CD4-positive, alpha-beta T cell treated with Interleukin-12 subunit alpha and Interleukin-12 subunit beta, for 1 hour (primary cell): ENCODE data around the gene OR8S1.
"Not testable (repeated sequence)": the region's sequence is repeated elsewhere in the genome, so short reads cannot be mapped to it uniquely, and the experiment has no call there.

Source experiments
- DNase-seq: peaks from one replicate; pipeline ENCODE4 v3.0.0-alpha.2; 2020

The OR8S1 gene, protein sequence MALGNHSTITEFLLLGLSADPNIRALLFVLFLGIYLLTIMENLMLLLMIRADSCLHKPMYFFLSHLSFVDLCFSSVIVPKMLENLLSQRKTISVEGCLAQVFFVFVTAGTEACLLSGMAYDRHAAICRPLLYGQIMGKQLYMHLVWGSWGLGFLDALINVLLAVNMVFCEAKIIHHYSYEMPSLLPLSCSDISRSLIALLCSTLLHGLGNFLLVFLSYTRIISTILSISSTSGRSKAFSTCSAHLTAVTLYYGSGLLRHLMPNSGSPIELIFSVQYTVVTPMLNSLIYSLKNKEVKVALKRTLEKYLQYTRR

DNA sequence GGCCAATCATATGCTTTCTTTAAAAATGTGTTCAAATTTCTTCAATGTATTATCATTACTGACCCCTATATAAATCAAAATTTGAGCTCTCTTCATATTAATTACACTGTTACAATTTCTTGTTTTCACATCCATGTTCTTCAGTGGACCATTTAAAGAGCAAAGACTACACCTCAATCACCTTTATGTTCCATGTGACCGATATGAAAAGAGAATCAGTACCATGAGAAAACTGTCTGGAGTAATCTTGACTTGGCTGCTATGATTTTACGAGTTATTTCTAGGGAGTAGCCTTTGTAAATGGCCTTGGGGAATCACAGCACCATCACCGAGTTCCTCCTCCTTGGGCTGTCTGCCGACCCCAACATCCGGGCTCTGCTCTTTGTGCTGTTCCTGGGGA, at the start of gene OR8S1:
TSS of gene OR8S1 (plus strand) at position 301 of the 400 bp plus-strand sequence. CDS start at position 301, 0 bp downstream.
- no peak for DNase-seq

DNA sequence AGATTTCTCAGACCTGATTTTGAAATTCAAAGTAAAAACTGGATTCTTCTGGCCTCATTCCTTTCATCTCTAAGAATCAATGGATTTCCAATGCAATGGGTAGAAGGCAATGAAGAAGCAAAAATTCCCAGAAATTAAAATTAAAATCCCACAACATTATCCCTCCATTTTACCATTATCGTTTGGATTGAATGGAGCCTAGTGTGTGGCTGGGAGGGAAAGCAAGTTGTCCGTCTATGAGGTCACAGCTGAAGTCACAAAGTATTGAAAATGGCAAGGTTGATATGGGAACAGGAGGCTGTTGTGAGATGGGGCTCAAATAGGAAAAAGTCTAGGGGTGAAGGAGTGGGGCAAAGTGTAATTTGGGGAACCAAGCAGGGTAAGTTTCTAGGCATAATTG, 43.2 kb upstream of the OR8S1 start, which contains the start of gene C12orf54:
TSS of gene C12orf54 (plus strand) at position 301 of the 400 bp plus-strand sequence. CDS start 799 bp downstream, outside the sequence.
- no peak for DNase-seq

DNA sequence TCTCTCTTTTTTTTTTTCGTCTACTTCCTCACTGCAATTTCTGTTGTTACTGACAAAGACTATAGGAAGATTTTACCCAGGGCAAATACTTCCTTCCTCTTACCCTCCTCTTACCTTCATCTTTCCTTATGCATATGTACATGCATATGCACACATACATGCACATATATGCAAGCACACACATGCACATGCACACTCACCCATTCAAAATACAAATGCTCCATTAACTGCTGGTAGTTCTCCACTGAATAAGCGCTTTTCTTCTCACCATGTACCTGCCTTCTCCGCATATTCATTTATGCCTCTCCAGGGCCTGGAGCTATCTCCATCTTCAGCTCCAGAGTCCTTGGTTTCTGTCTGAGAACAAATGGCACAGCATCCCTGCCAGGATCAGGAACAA, 42.5 kb upstream of the OR8S1 start:
- DNase-seq, result no peak

DNA sequence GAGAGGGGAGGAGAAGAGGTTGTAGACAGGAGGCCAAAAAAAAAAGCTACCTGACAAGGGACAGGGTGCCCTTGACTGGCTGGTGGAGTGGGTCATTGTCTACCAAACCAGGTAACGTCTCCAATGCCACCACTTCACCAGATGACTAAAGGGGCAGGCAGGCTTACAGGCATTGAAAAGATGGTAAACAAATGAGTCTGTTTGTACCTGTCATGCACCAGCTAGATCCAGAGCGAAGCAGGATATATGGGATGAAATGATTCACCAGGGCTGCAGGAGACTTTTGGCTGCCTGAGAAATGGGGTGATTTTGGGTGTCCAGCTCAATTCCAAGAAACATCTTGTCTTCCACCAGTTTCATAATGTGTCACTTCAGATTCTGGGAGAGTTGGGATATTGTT, 39.2 kb upstream of the OR8S1 start:
- no peak for DNase-seq

DNA sequence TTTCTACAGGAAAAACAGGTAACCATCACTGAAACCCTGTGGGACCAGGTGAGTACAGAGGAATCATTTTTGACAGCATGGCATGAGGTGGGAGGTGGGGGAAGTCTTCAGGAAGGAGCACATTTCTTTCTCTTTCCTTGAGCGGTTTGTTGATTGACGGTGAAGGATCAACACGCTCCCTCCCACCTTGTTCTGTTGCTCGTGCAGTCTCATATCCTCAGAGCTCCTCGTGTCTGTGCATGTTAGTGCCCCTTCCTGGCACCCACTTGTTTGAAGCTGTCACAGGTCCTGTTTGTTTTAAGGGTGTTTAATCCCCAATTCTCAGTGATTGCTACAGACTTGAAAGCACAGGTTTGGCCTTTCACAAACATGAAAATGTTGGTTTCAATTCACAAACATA, 38.8 kb upstream of the OR8S1 start:
- DNase-seq, result no peak

DNA sequence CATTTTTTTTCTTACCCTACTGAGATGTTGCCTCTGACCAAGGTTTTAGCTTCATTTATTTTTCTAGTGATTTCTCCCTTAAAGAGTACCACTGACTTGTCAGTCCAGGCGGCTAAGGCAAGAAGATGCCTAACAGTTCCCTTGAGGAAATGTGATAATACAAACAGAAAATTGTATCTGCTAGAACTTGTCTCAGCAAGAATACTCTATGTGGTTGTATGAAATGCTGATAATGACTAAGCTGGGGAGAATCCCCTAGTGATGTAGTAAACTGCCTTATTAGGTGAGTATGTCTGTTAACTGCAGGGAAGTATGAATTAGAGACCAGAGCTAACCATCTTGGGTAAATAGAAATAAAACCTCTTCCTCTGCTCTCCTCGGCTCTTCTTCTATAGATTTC, 36.4 kb upstream of the OR8S1 start:
- DNase-seq, result no peak

DNA sequence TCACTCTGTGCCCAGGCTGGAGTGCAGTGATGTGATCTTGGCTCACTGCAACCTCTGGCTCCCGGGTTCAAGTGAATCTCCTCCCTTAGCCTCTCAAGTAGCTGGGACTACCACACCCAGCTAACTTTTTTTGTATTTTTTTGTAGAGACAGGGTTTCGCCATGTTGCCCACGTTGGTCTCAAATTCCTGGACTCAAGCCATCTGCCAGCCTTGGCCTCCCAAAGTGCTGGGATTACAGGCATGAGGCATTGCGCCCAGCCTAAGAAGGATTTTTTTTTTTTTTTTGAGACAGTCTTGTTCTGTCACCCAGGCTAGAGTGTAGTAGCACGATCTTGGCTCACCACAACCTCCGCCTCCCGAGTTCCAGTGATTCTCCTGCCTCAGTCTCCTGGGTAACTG, 36.0 kb upstream of the OR8S1 start:
- DNase-seq, result not testable (repeated sequence)

DNA sequence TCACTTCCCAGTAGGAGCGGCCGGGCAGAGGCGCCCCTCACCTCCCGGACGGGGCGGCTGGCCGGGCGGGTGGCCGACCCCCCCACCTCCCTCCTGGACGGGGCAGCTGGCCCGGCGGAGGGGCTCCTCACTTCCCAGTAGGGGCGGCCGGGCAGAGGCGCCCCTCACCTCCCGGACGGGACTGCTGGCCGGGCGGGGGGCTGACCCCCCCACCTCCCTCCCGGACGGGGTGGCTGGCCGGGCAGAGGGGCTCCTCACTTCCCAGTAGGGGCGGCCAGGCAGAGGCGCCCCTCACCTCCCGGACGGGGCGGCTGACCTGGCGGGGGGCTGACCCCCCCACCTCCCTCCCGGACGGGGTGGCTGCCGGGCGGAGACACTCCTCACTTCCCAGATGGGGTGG, 25.2 kb upstream of the OR8S1 start:
- DNase-seq, result not testable (repeated sequence)

DNA sequence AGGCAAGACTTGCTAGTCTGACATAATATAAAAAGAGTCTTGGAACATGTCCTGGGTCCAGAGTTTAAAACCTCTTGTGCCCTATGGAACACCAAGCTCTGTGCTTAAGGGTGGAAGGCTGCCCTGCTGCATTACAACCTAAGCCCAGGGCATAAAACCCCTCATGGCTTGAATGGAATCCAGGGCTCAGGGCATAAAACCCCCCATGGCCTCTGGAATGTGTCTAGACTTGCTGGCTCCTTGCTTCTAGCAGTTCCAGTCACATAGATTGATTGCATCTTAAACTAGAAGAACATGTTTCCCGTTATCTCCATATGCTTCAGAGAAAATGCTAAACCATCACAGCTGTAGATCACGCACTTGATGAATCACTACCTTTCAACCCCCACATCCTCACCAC, 18.6 kb upstream of the OR8S1 start:
- not testable (repeated sequence) for DNase-seq

DNA sequence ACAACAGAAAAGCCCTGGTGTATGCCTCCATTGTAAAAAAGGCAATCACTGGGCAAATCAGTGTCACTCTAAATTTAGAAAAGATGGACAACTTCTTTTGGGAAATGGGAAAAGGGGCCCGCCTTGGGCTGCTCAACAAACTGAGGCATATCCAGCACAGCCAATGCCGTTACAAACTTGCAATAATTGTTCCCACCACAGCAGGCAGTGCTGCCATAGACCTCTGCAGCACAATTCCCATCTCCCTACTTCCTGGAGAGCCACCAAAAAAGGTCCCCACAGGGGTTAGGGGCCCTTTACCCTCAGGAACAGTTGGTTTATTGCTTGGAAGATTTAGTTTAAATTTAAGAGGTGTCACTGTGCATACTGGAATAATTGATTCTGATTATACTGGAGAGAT, 16.4 kb upstream of the OR8S1 start:
- DNase-seq, result no peak

DNA sequence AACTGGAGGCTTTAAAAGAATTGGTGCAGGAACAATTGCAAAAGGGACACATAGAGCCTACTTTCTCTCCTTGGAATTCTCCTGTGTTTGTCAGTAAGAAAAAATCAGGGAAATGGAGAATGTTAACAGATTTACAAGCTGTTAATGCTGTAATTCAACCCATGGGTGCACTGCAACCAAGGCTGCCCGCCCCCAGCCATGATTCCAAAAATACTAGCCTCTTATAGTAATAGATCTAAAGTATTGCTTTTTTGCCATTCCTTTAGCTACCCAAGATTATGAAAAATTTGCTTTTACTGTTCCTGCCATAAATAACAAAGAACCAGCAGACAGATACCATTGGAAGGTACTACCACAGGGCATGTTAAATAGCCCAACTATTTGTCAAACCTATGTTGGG, 15.3 kb upstream of the OR8S1 start:
- no peak for DNase-seq

DNA sequence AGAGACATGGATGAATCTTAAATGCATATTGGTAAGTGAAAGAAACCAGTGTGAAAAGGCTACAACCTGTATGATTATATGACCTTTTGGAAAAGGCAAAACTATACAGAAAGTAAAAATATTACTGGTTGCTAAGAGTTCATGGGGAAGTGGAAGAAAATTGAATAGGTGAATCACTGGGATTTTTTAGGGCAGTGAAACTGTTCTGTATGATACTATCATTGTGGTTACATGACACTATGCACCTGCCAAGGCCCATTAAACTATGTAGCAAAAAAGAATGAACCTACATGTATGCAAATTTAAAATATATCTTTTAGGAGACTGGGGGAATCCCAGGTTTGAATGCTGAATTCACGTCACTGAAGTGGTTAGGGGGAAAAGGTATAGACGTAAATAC, 12.6 kb upstream of the OR8S1 start:
- DNase-seq, result no peak

DNA sequence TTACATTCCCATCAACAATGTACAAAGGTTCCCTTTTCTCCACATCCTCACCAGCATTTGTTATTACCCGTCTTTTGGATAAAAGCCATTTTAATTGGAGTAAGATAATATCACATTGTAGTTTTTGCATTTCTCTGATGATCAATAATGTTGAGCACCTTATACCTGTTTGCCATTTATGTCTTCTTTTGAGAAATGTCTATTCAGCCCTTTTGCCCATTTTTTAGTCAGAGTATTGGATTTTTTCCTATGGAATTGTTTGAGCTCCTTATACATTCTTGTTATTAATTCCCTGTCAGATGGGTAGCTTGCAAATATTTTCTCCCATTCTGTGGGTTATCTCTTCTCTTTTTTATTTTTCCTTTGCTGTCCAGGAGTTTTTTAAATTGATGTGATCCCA, 10.7 kb upstream of the OR8S1 start:
- DNase-seq, result no peak

DNA sequence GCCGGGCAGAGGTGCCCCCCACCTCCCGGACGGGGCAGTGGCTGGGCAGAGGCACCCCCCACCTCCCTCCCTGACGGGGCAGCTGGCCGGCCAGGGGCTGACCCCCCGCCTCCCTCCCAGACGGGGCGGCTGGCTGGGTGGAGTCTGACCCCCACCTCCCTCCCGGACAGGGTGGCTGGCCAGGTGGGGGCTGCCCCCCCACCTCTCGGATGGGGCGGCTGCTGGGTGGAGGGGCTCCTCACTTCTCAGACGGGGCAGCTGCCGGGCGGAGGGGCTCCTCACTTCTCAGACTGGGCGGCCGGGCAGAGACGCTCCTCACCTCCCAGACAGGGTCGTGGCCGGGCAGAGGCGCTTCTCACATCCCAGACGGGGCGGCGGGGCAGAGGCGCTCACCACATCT, 5.1 kb upstream of the OR8S1 start:
- not testable (repeated sequence) for DNase-seq

DNA sequence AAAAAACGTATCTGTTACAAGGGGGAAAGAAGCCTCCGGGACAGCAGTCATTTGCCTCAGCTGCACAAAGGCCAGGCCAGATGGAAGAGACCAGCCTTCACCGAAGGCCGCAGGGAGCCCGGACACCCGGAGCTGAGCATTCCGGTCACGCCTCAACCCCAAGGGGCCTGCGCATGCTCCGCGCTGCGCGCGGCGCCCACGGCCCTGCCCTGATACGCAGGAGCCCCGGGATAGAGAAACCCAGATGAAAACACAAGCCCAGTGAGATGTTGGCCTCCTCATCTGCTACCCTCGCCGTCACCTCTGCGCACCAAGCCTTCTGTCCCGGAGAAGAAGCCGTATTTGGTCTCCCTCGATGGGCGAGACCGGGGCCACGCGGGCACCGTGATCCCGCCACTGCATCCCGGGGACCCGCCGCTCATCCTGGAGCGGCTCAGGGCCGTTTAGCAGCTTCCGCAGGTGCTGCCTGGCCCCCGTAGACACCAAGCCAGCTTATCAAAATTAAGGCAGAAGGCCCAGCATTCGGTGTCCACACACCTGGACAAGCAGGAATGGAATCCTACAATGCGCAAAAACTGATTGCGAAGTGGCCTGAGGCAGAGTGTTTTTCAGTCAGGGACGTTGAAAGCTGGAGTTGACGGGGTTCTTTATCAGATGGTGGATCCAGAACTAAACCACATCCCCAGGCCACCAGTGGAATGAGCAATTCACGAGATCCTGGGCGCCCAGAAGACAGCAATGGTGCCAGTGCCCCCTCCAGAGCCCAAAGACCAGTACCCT, 2.6 kb downstream of the OR8S1 start:
- DNase-seq, result no peak

DNA sequence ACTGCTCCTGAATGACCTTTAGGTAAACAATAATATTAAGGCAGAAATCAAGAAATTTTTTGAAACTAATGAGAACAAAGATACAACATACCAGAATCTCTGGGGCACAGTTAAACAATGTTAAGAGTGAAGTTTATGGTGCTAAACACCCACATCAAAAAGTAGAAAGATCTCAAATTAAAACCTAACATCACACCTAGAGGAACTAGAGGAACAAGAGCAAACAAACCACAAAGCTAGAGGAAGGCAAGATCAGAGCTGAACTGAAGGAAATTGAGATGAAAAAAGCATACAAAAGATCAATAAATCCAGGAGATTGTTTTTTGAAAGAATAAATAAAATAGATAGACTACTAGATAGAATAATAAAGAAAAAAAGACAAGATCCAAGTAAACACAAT, 7.2 kb downstream of the OR8S1 start:
- DNase-seq, result no peak

DNA sequence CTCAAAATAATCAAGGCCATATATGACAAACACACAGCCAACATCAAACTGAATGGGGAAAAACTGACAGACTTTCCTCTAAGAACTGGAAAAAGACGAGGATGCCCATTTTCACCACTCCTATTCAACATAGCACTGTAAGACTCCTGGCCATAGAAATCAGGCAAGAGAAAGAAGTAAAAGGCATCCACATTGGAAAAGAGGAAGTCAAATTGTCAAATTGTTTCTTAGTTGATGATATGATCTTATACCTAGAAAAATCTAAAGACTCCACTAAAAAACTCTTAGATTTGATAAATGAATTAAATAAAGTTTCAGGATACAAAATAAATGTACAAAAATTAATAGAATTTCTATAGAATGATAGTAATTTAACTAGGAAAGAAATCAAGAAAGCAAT, 11.2 kb downstream of the OR8S1 start:
- DNase-seq, result no peak

DNA sequence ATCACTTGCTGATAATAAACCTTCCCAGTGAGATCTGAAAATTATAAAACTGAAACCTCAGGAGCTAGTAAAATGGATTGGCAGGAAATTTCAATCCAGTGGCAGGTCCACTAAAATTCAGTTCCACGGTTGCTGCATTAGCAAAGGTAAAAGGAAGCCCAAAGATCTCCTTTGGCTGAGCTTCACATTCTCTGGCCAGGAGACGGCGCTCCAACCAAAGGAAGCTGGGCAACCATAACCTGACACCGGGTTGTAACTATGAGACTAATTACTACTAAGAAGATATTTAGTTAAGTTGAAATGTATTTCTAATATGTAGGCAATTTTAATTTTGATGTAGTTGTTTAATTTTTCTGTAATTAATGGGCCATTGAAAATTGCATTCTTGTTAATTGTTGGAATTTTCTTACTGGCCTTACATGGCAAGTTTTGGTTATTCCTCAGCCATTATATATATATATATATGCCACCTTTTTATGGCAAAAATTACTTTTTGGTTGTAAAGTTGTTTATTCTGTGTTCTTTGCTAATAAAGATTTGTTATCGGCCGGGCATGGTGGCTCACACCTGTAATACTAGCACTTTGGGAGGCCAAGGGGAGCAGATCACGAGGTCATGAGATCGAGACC, 17.0 kb downstream of the OR8S1 start:
- peak; percentile 49 for DNase-seq

DNA sequence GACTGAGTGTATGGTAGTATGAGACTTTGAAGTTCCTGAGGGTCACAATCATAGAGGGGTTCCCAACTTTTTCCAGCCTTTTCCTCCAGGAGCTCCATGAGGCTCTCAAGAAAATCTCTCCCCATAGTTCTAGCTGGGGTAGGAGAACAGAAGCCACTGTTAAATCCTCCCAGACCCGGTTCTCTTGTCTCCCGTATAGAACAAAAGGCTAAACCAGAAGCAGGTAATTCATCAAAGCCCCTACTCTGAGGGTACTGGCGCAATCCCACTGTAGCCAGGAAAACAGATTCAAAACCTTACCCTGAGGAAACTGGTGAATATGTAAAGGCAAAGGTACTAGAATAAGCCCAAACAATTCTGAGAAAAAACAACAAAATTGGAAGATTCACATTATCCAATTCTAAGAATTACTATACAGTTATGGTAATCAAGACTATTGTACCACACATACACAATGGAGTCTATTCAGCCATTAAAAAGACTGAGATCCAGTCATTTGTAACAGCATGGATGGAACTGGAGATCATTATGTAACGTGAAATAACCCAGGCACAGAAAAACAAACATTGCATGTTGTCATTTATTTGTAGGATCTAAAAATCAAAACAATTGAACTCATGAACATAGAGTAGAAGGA, 20.5 kb downstream of the OR8S1 start:
- DNase-seq, result no peak

DNA sequence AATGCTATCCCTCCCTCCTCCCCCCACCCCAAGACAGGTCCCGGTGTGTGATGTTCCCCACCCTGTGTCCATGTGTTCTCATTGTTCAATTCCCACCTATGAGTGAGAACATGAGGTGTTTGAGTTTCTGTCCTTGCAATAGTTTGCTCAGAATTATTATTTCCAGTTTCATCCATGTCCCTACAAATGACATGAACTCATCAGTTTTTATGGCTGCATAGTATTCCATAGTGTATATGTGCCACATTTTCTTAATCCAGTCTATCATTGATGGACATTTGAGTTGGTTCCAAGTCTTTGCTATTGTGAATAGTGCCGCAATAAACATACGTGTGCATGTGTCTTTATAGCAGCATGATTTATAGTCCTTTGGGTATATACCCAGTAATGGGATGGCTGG, 21.6 kb downstream of the OR8S1 start:
- not testable (repeated sequence) for DNase-seq

DNA sequence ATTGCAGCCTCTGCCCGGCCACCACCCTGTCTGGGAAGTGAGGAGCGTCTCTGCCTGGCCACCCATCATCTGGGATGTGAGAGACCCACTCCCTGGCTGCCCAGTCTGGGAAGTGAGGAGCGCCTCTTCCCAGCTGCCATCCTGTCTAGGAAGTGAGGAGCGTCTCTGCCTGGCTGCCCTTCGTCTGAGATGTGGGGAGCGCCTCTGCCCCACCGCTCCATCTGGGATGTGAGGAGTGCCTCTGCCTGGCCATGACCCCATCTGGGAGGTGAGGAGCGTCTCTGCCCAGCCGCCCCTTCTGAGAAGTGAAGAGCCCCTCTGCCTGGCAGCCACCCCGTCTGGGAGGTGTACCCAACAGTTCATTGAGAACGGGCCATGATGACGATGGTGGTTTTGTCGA, 26.2 kb downstream of the OR8S1 start:
- DNase-seq, result not testable (repeated sequence)

DNA sequence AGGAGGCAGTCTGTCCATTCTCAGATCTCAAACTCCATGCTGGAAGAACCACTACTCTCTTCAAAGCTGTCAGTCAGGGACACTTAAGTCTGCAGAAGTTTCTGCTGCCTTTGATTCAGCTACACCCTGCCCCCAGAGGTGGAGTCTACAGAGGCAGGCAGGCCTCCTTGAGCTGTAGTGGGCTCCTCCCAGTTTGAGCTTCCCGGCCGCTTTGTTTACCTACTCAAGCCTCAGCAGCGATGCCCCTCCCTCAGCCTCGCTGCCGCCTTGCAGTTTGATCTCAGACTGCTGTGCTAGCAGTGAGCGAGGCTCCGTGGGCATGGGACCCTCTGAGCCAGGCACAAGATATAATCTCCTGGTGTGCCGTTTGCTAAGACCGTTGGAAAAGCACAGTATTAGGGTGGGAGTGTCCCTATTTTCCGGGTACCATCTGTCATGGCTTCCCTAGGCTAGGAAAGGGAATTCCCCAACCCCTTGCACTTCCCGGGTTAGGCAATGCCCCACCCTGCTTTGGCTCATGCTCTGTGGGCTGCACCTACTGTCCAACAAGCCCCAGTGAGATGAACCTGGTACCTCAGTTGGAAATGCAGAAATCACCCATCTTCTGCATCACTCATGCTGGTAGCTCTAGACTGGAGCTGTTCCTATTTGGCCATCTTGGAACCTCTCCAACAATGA, 28.4 kb downstream of the OR8S1 start:
- DNase-seq, result peak; percentile 24

DNA sequence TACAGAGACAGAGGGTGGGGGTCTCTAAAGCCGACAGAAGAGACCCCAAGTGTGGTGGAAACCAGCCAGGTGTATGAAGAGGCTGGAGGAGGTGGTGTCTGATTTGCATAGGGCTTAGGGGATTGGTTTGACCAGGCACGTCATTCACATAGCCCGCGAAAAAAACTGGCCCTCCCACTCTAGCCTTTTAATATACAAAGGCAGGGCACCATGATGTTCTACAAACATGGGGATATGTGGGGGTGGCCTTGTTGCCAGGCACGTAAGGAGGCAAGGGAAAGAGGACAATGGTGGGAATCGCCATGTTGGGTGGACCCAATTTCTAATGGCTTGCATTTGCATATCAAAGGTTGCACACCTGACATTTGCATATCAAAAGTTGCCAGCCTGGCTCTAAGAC, 31.2 kb downstream of the OR8S1 start:
- DNase-seq, result no peak
